ENCODE measurements around the gene RASL10B.

RASL10B gene

GRCh38 chr17:35773129-35773528 is 41.7 kb downstream of the RASL10B start:
- H3K4me1 ChIP-seq (ENCODE audit: control insufficient read depth in 5 of 5, insufficient read depth in 5 of 5, low read length in 5 of 5) = peaks cover 11 to 47% (median 45%) of the 10 kb centered on the region in 5 donors
- H3K27ac ChIP-seq (ENCODE audit: low read depth, low read length) = peak overlapping the region; percentile 43
- H3K9me3 ChIP-seq (ENCODE audit: control insufficient read depth in 5 of 5, low read length in 5 of 5) = no peaks in the 10 kb centered on the region
- peak overlapping the region in 3 of 5 donors; percentile 33 to 54 (median 53) for H3K9ac ChIP-seq (ENCODE audit: low read length in 5 of 5)
- peaks cover 0 to 8% (median 2%) of the 10 kb centered on the region in 5 donors for H3K36me3 ChIP-seq (ENCODE audit: control insufficient read depth in 5 of 5, insufficient read depth in 5 of 5, low read length in 5 of 5)
- no peaks in the 10 kb centered on the region for H3K27me3 ChIP-seq (ENCODE audit: control insufficient read depth in 5 of 5, insufficient read depth in 4 of 5, low read length in 5 of 5)
- no peak overlapping the region for H3K4me3 ChIP-seq (ENCODE audit: low read depth in 1 of 5, low read length in 5 of 5)

- Histone ChIP-seq H3K27me3 (ENCODE audit: control insufficient read depth in 5 of 5, insufficient read depth in 4 of 5, low read length in 5 of 5) (no peaks in the 10 kb centered on the region), H3K4me1 (ENCODE audit: control insufficient read depth in 5 of 5, insufficient read depth in 5 of 5, low read length in 5 of 5) (peaks cover 11 to 54% (median 49%) of the 10 kb centered on the region in 5 donors), H3K36me3 (ENCODE audit: control insufficient read depth in 5 of 5, insufficient read depth in 5 of 5, low read length in 5 of 5) (peaks cover 0 to 8% (median 3%) of the 10 kb centered on the region in 5 donors), H3K9ac (ENCODE audit: low read length in 5 of 5) (peak overlapping the region in 3 of 5 donors; percentile 33 to 54 (median 53)), H3K27ac (ENCODE audit: low read depth, low read length) (peak overlapping the region; percentile 43), H3K9me3 (ENCODE audit: control insufficient read depth in 5 of 5, low read length in 5 of 5) (no peaks in the 10 kb centered on the region), H3K4me3 (ENCODE audit: low read depth in 1 of 5, low read length in 5 of 5) (peak overlapping the region in 1 of 5 donors; percentile 8)
These were observed 42.4 kb downstream of the RASL10B start for GRCh38 chr17:35773679-35774425.

GRCh38 chr17:35774499-35774898 is 43.1 kb downstream of the RASL10B start:
- no peaks in the 10 kb centered on the region for H3K9me3 ChIP-seq (ENCODE audit: control insufficient read depth in 5 of 5, low read length in 5 of 5)
- H3K27me3 ChIP-seq (ENCODE audit: control insufficient read depth in 5 of 5, insufficient read depth in 4 of 5, low read length in 5 of 5) = no peaks in the 10 kb centered on the region
- peak overlapping the region in 1 of 5 donors; percentile 8 for H3K4me3 ChIP-seq (ENCODE audit: low read depth in 1 of 5, low read length in 5 of 5)
- peaks cover 11 to 60% (median 54%) of the 10 kb centered on the region in 5 donors for H3K4me1 ChIP-seq (ENCODE audit: control insufficient read depth in 5 of 5, insufficient read depth in 5 of 5, low read length in 5 of 5)
- H3K27ac ChIP-seq (ENCODE audit: low read depth, low read length) = peak overlapping the region; percentile 43
- H3K36me3 ChIP-seq (ENCODE audit: control insufficient read depth in 5 of 5, insufficient read depth in 5 of 5, low read length in 5 of 5) = peaks cover 0 to 8% (median 3%) of the 10 kb centered on the region in 5 donors
- peak overlapping the region in 3 of 5 donors; percentile 0 to 57 (median 38) for H3K9ac ChIP-seq (ENCODE audit: low read length in 5 of 5)

- peak overlapping the region; percentile 43 for H3K27ac ChIP-seq (ENCODE audit: low read depth, low read length)
- no peaks in the 10 kb centered on the region for H3K9me3 ChIP-seq (ENCODE audit: control insufficient read depth in 5 of 5, low read length in 5 of 5)
- H3K4me1 ChIP-seq (ENCODE audit: control insufficient read depth in 5 of 5, insufficient read depth in 5 of 5, low read length in 5 of 5) = peaks cover 11 to 60% (median 54%) of the 10 kb centered on the region in 5 donors
- no peaks in the 10 kb centered on the region for H3K27me3 ChIP-seq (ENCODE audit: control insufficient read depth in 5 of 5, insufficient read depth in 4 of 5, low read length in 5 of 5)
- H3K9ac ChIP-seq (ENCODE audit: low read length in 5 of 5) = peak overlapping the region in 3 of 5 donors; percentile 31 to 57 (median 38)
- H3K36me3 ChIP-seq (ENCODE audit: control insufficient read depth in 5 of 5, insufficient read depth in 5 of 5, low read length in 5 of 5) = peaks cover 2 to 8% (median 3%) of the 10 kb centered on the region in 5 donors
- H3K4me3 ChIP-seq (ENCODE audit: low read depth in 1 of 5, low read length in 5 of 5) = peak overlapping the region in 1 of 5 donors; percentile 31
These were observed 43.6 kb downstream of the RASL10B start for GRCh38 chr17:35775039-35775438.

- Histone ChIP-seq H3K4me3 (ENCODE audit: low read depth in 1 of 5, low read length in 5 of 5) (no peak overlapping the region), H3K36me3 (ENCODE audit: control insufficient read depth in 5 of 5, insufficient read depth in 5 of 5, low read length in 5 of 5) (peaks cover 2 to 8% (median 3%) of the 10 kb centered on the region in 5 donors), H3K27ac (ENCODE audit: low read depth, low read length) (peak overlapping the region; percentile 43), H3K4me1 (ENCODE audit: control insufficient read depth in 5 of 5, insufficient read depth in 5 of 5, low read length in 5 of 5) (peaks cover 11 to 60% (median 54%) of the 10 kb centered on the region in 5 donors), H3K9ac (ENCODE audit: low read length in 5 of 5) (peak overlapping the region in 1 of 5 donors; percentile 31), H3K9me3 (ENCODE audit: control insufficient read depth in 5 of 5, low read length in 5 of 5) (no peaks in the 10 kb centered on the region), H3K27me3 (ENCODE audit: control insufficient read depth in 5 of 5, insufficient read depth in 4 of 5, low read length in 5 of 5) (no peaks in the 10 kb centered on the region)
These were observed 44.1 kb downstream of the RASL10B start for GRCh38 chr17:35775583-35775982.

DNA sequence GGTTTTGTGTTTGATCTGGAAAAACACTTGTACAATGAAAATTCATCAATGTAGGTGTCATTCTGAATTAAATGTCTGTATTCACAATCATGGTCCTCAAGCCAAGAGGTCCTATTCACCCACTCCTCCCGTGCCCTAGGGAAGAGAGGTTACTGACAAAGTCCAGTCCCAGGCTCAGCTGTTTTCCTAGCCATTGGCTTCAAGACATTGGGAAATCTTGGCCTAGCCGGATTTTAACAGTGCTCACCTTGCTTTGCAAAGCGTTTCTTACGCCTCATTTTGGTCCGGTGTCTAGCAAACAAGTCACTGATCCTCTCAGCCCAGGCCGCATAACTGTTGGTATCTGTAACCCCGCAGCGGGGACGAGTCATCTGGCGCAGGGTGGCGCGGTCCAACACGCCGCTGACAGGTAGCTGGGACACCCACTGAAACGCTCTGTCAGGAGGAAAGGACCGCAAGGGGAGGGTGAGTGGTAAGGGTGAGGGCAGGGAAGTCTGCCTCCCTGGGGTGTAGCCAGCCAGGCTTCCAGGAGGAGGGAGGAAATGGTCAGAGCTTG is 47.3 kb downstream of the RASL10B start:
- H3K9me3 ChIP-seq (ENCODE audit: control insufficient read depth in 5 of 5, low read length in 5 of 5) = no peaks in the 10 kb centered on the region
- peaks cover 13 to 60% (median 50%) of the 10 kb centered on the region in 5 donors for H3K4me1 ChIP-seq (ENCODE audit: control insufficient read depth in 5 of 5, insufficient read depth in 5 of 5, low read length in 5 of 5)
- peak overlapping the region; percentile 62 for H3K27ac ChIP-seq (ENCODE audit: low read depth, low read length)

GRCh38 chr17:35780950-35781349 is 49.5 kb downstream of the RASL10B start:
- peaks cover 5 to 53% (median 44%) of the 10 kb centered on the region in 5 donors for H3K4me1 ChIP-seq (ENCODE audit: control insufficient read depth in 5 of 5, insufficient read depth in 5 of 5, low read length in 5 of 5)
- H3K36me3 ChIP-seq (ENCODE audit: control insufficient read depth in 5 of 5, insufficient read depth in 5 of 5, low read length in 5 of 5) = peaks cover 2 to 8% (median 3%) of the 10 kb centered on the region in 5 donors
- H3K4me3 ChIP-seq (ENCODE audit: low read depth in 1 of 5, low read length in 5 of 5) = no peak overlapping the region
- H3K9me3 ChIP-seq (ENCODE audit: control insufficient read depth in 5 of 5, low read length in 5 of 5) = no peaks in the 10 kb centered on the region
- no peaks in the 10 kb centered on the region for H3K27me3 ChIP-seq (ENCODE audit: control insufficient read depth in 5 of 5, insufficient read depth in 4 of 5, low read length in 5 of 5)
- H3K9ac ChIP-seq (ENCODE audit: low read length in 5 of 5) = no peak overlapping the region
- no peak overlapping the region for H3K27ac ChIP-seq (ENCODE audit: low read depth, low read length)

More for the DNA sequence above, 47.3 kb downstream of the RASL10B start:
- Histone ChIP-seq H3K4me3 (ENCODE audit: low read depth in 1 of 5, low read length in 5 of 5) (no peak overlapping the region), H3K36me3 (ENCODE audit: control insufficient read depth in 5 of 5, insufficient read depth in 5 of 5, low read length in 5 of 5) (peaks cover 2 to 8% (median 3%) of the 10 kb centered on the region in 5 donors), H3K9ac (ENCODE audit: low read length in 5 of 5) (peak overlapping the region in 1 of 5 donors; percentile 15), H3K27me3 (ENCODE audit: control insufficient read depth in 5 of 5, insufficient read depth in 4 of 5, low read length in 5 of 5) (no peaks in the 10 kb centered on the region)

GRCh38 chr17:35784895-35785294 is 53.5 kb downstream of the RASL10B start:
- Histone ChIP-seq H3K4me3 (ENCODE audit: low read depth in 1 of 5, low read length in 5 of 5) (no peak overlapping the region), H3K27me3 (ENCODE audit: control insufficient read depth in 5 of 5, insufficient read depth in 4 of 5, low read length in 5 of 5) (no peaks in the 10 kb centered on the region), H3K4me1 (ENCODE audit: control insufficient read depth in 5 of 5, insufficient read depth in 5 of 5, low read length in 5 of 5) (peaks cover 14 to 55% (median 51%) of the 10 kb centered on the region in 5 donors), H3K27ac (ENCODE audit: low read depth, low read length) (peak overlapping the region; percentile 73), H3K9ac (ENCODE audit: low read length in 5 of 5) (peak overlapping the region in 1 of 5 donors; percentile 38), H3K36me3 (ENCODE audit: control insufficient read depth in 5 of 5, insufficient read depth in 5 of 5, low read length in 5 of 5) (no peaks in the 10 kb centered on the region), H3K9me3 (ENCODE audit: control insufficient read depth in 5 of 5, low read length in 5 of 5) (no peaks in the 10 kb centered on the region)

DNA sequence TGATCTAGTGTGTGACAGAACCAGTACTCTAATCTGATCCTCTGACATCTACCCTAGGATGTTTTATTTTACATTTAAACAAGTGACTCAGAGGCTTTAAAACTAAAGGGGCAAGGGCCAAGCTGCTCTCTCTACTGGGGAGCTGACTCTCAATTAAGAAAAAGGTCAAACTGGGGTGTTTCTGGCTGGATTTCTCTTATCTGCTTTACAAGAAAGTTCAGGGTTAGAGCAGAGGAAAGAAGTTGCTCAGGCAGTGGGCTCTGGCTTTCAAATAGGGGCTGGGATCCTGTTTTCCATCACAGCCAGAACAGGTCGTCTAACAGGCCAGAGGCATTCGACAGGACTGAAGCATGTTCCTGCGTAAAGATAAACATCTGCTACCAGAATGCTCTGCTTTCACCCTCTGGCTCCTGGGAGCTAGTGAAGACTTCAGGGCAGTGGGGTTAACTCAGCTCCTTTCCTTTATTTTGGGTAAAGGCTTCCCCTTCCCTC is 55.5 kb downstream of the RASL10B start:
- H3K36me3 ChIP-seq (ENCODE audit: control insufficient read depth in 5 of 5, insufficient read depth in 5 of 5, low read length in 5 of 5) = no peaks in the 10 kb centered on the region
- peak overlapping the region in 2 of 5 donors; percentile 35 to 52 for H3K9ac ChIP-seq (ENCODE audit: low read length in 5 of 5)
- H3K27ac ChIP-seq (ENCODE audit: low read depth, low read length) = peak overlapping the region; percentile 67
- H3K27me3 ChIP-seq (ENCODE audit: control insufficient read depth in 5 of 5, insufficient read depth in 4 of 5, low read length in 5 of 5) = no peaks in the 10 kb centered on the region
- H3K4me1 ChIP-seq (ENCODE audit: control insufficient read depth in 5 of 5, insufficient read depth in 5 of 5, low read length in 5 of 5) = peaks cover 14 to 63% (median 51%) of the 10 kb centered on the region in 5 donors
- H3K9me3 ChIP-seq (ENCODE audit: control insufficient read depth in 5 of 5, low read length in 5 of 5) = peaks cover 0 to 3% (median 0%) of the 10 kb centered on the region in 5 donors
- H3K4me3 ChIP-seq (ENCODE audit: low read depth in 1 of 5, low read length in 5 of 5) = no peak overlapping the region
